GM18867 (cell line): Measurements from ENCODE around the gene FRAS1.
"Not testable (repeated sequence)": the region's sequence is repeated elsewhere in the genome, so short reads cannot be mapped to it uniquely, and the experiment has no call there.

Experiments
- ATAC-seq: cut with Tn5 transposase; IDR thresholded peaks from one replicate; pipeline ENCODE4 v1.9.1; 2021; ENCODE audit warnings: mild to moderate bottlenecking, moderate library complexity; ENCODE audit not compliant: unreplicated experiment

Gene FRAS1

GRCh38 chr4:78058591-78059523 lies 1.7 kb downstream of the FRAS1 start:
- ATAC-seq: no peak

GRCh38 chr4:78059524-78059889 lies 2.4 kb downstream of the FRAS1 start:
- ATAC-seq: no peak

- ATAC-seq: no peak
Observed at GRCh38 chr4:78059938-78060337, 2.8 kb downstream of the FRAS1 start.

DNA sequence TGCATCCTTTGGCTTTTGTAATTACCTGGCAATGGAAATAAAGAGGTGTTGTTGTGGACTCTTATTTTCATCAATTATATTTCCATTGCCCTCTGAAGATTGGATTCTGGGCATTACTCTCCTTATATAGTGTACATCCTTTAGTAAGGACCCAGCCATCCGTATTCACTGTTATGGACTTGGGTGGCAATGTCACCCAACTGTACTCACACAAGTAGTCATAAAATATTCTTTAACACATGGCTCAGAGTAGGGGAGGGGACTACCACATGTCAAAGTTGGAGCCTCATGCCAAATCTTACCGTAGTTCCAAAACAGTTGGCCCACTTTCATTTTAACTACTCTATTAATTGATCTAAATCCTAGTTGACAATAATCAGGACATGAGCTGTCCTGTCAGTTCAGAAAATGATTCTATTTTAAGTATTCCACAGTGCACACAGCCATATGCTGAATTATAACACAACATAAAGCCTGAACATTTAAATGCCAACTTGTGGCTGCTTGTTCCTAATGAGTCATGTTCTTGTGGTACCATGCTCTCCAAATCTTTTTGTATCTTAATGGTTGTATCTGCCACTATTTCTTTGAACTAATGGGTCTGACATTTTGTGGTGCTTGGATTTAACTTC lies 4.9 kb downstream of the FRAS1 start:
- ATAC-seq: no peak

GRCh38 chr4:78065508-78066192 lies 8.5 kb downstream of the FRAS1 start:
- no peak for ATAC-seq

DNA sequence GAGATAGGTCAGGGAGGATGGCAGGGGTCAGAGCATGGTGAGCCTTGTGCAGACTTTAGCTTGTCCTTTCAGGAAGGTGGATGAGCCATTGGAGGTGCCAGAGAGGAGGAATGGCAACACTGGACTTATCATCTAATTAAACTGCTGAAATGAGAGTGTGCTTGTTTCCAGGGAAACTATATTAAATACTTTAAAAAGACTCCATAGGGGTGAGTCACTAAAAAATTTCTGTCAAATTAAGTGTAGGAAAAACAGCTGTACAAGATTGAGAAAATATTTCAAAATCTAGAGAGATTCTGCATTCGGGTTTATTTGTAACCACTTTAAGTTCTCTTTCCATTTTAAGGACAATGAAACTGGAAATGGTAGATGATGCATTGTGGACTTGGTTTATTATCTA lies 11.4 kb downstream of the FRAS1 start:
- ATAC-seq: no peak

GRCh38 chr4:78069319-78069718 lies 12.2 kb downstream of the FRAS1 start:
- no peak for ATAC-seq

GRCh38 chr4:78069859-78070258 lies 12.7 kb downstream of the FRAS1 start:
- no peak for ATAC-seq

GRCh38 chr4:78070731-78071282 lies 13.7 kb downstream of the FRAS1 start:
- ATAC-seq: no peak

DNA sequence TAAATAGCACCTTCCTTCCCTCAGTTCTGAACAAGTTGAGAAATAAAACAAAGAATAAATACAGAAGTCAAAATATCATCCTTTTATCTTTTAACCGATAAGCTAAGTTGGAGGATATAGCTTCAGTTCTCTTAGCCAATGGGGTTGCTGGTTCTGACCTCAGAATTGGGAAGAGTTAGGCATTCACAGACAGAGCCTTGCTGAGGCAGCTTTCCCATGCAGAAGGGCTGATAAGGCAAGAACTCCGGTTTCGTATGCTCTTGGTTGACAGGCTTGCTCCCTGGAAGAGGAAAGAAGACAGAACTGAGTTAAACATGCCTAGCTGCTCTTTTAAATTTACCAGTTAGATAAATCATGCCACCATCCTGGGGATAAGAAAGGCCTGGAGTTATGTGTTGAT lies 17.6 kb downstream of the FRAS1 start:
- no peak for ATAC-seq

GRCh38 chr4:78075986-78076385 lies 18.9 kb downstream of the FRAS1 start:
- no peak for ATAC-seq

- no peak for ATAC-seq
Observed at GRCh38 chr4:78078101-78078500, 21.0 kb downstream of the FRAS1 start.

- ATAC-seq: no peak
Observed at GRCh38 chr4:78079726-78080430, 22.8 kb downstream of the FRAS1 start.

- ATAC-seq: no peak
Observed at GRCh38 chr4:78081541-78081940, 24.4 kb downstream of the FRAS1 start.

DNA sequence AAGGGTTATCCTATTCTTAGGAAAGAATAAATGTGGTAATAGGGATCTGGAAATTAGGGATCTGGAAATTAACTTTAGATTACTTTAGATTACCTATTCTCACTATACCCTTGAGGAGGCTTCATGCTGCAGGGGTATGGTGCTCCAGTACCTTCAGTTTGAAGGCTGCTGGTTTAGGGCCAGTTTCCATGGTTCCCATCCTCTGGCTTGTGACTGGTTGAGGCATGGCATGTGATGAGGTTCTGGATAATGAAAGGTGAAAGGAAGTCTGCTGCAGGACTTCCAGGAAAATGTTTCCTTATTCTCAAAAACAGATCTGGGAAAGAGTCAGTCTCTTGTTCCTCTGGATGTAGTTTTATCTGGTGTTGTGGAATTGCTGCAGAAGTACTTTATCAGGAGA lies 25.9 kb downstream of the FRAS1 start:
- ATAC-seq: no peak

- ATAC-seq: no peak
Observed at GRCh38 chr4:78091534-78091933, 34.4 kb downstream of the FRAS1 start.

GRCh38 chr4:78092350-78092749 lies 35.2 kb downstream of the FRAS1 start:
- ATAC-seq: not testable (repeated sequence)

- no peak for ATAC-seq
Observed at GRCh38 chr4:78092850-78093249, 35.7 kb downstream of the FRAS1 start.

DNA sequence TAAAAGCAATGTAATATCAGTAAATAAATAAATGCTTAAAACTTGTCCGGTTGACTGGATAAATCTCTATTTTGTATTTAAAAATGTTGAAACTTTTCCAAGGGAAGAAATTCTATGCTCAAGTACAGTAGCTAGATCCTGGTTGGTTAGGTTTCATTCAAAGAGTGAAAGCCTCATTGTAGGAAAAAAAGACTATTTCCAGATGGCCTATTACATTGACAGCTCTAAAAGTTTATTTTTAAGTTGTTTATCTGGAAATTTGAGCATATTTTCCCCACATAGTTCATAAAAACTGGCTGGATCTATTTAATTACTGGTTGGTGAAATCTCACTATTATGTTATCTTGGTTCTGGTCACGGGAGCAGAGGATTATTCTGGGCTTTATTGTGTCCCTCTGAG lies 38.0 kb downstream of the FRAS1 start:
- ATAC-seq: no peak

GRCh38 chr4:78099058-78099457 lies 41.9 kb downstream of the FRAS1 start:
- ATAC-seq: no peak

DNA sequence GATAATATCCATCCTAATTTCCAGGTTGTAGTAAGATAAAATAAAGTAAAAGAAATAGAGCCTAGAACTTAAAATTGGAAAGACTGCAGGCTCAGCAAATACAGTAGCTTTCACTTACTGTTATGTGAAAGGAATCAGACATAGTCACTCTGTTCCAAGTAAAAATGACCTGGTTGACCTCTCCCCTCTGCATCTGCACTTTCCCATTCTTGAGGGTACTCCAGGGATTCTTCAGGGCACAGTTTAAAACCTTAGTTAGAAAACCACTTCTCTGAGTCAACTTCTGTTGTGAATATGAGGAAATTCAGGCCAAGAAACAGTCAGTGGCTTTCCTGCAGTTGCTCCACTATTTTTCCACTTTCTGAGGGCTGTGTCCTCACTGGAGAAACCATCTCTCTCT lies 42.9 kb downstream of the FRAS1 start:
- ATAC-seq: no peak
